OCI-M2 (cell line): ENCODE data around the gene POFUT2.

Source experiments
- DNase-seq: peaks from one replicate; lab custom pipeline; 2025; ENCODE audit not compliant: unreplicated experiment; lab: John Stamatoyannopoulos, UW

The POFUT2 gene

GRCh38 chr21:45287438-45288391 lies at the start of gene POFUT2:
Gene POFUT2 (minus strand): TSS chr21:45287895. CDS start chr21:45287871, 24 bp downstream.
- peak; percentile 95 for DNase-seq

- DNase-seq = no peak
Observed at GRCh38 chr21:45336870-45337269, 49.2 kb upstream of the POFUT2 start.

- DNase-seq = no peak
Observed at GRCh38 chr21:45336535-45336810, 48.8 kb upstream of the POFUT2 start.

- no peak for DNase-seq
Observed at GRCh38 chr21:45335761-45336534, 48.3 kb upstream of the POFUT2 start.

GRCh38 chr21:45335151-45335760 lies 47.6 kb upstream of the POFUT2 start:
- no peak for DNase-seq

- DNase-seq = no peak
Observed at GRCh38 chr21:45334591-45335081, 46.9 kb upstream of the POFUT2 start.

GRCh38 chr21:45334134-45334533 lies 46.4 kb upstream of the POFUT2 start:
- DNase-seq = no peak

- no peak for DNase-seq
Observed at GRCh38 chr21:45333583-45334121, 46.0 kb upstream of the POFUT2 start.

- no peak for DNase-seq
Observed at GRCh38 chr21:45332981-45333582, 45.4 kb upstream of the POFUT2 start.

GRCh38 chr21:45332415-45332814 lies 44.7 kb upstream of the POFUT2 start:
- DNase-seq = no peak

- DNase-seq = no peak
Observed at GRCh38 chr21:45331531-45332147, 43.9 kb upstream of the POFUT2 start.

GRCh38 chr21:45330851-45331261 lies 43.2 kb upstream of the POFUT2 start:
- DNase-seq = no peak

- DNase-seq = no peak
Observed at GRCh38 chr21:45330075-45330781, 42.5 kb upstream of the POFUT2 start.

- DNase-seq = no peak
Observed at GRCh38 chr21:45329261-45330074, 41.8 kb upstream of the POFUT2 start.

GRCh38 chr21:45328198-45329091 lies 40.8 kb upstream of the POFUT2 start:
- DNase-seq = no peak

GRCh38 chr21:45327441-45328197 lies 39.9 kb upstream of the POFUT2 start:
- DNase-seq = no peak

GRCh38 chr21:45326891-45327440 lies 39.3 kb upstream of the POFUT2 start:
- DNase-seq = no peak
